ENCODE measurements around the gene CLTB. TPM values are rescaled to one million over a fixed set of nuclear protein-coding genes. Genes with fewer than 3 reads are reported as not detected.

Gene CLTB
- total and polyA plus RNA-seq, 2 donors (not counting 1 experiment from before 2014, with no cell fraction given): 29.9 to 41.7 TPM

- peaks cover 0 to 76% of the 10 kb centered on the region in 2 experiments for H3K36me3 ChIP-seq (replicated peaks in 1 of 2; ENCODE audit: control extremely low read depth in 1 of 2, control insufficient read depth in 1 of 2, extremely low read depth in 1 of 2, insufficient read depth in 2 of 2, low read length in 1 of 2)
- H4K20me1 ChIP-seq (ENCODE audit: control insufficient read depth, insufficient read depth, low read length, poor library complexity, severe bottlenecking): peaks cover 72% of the 10 kb centered on the region
- H3K9me3 Mint-ChIP-seq (ENCODE audit: insufficient read depth): no peaks in the 10 kb centered on the region
- no peak overlapping the region for H3K4me3 ChIP-seq (ENCODE audit: control extremely low read depth in 1 of 5, extremely low read depth in 1 of 5, insufficient read depth in 1 of 5, low read depth in 2 of 5, low read length in 4 of 5)
- no peaks in the 10 kb centered on the region for H3K27me3 ChIP-seq (replicated peaks in 1 of 4; ENCODE audit: control extremely low read depth in 1 of 4, control insufficient read depth in 3 of 4, insufficient read depth in 4 of 4, low read length in 3 of 4)
- TF ChIP-seq EZH2 (IDR thresholded peaks at IDR 0.05; ENCODE audit: borderline replicate concordance, insufficient read depth, low read depth, low read length, poor library complexity, severe bottlenecking): no peak
- TF ChIP-seq CTCF (IDR thresholded peaks at IDR 0.05): no peak
- DNase-seq (no peak), ATAC-seq (ENCODE audit: low read depth) (no peak)
- no peaks in the 10 kb centered on the region for H3K4me1 ChIP-seq (ENCODE audit: control insufficient read depth in 2 of 2, insufficient read depth in 2 of 2, low read length in 2 of 2)
- no peak overlapping the region for H3K27ac ChIP-seq (ENCODE audit: low read length in 2 of 2)
- peaks cover 65% of the 10 kb centered on the region for H3K79me2 ChIP-seq (ENCODE audit: control insufficient read depth, insufficient read depth, low read length)
- no peaks in the 10 kb centered on the region for H3K27me3 Mint-ChIP-seq
- no peak overlapping the region for H2AFZ ChIP-seq (ENCODE audit: insufficient read depth, low read depth, low read length, poor library complexity, severe bottlenecking)
- H3K9ac ChIP-seq (ENCODE audit: low read length): no peak overlapping the region
- no peak overlapping the region for H3K27ac Mint-ChIP-seq
- POLR2A ChIA-PET: no interaction called here
- 94% methylated on average over 4 of the region's 4 CpGs for WGBS (ENCODE audit: insufficient coverage)
- no peaks in the 10 kb centered on the region for H3K9me3 ChIP-seq (ENCODE audit: control extremely low read depth in 1 of 3, control insufficient read depth in 2 of 3, insufficient read depth in 1 of 3, low read length in 2 of 3)
- intact Hi-C loops (cut with micrococcal nuclease): no loop called here
- CTCF ChIA-PET: no interaction called here
- no peak overlapping the region for H3K4me3 Mint-ChIP-seq
- H3K4me1 Mint-ChIP-seq: peaks cover 10% of the 10 kb centered on the region
- no peak overlapping the region for H3K4me2 ChIP-seq (replicated peaks; ENCODE audit: low read depth, low read length, poor library complexity, severe bottlenecking)
Observed at GRCh38 chr5:176353533-176353932, 62.8 kb downstream of the CLTB start.

DNA sequence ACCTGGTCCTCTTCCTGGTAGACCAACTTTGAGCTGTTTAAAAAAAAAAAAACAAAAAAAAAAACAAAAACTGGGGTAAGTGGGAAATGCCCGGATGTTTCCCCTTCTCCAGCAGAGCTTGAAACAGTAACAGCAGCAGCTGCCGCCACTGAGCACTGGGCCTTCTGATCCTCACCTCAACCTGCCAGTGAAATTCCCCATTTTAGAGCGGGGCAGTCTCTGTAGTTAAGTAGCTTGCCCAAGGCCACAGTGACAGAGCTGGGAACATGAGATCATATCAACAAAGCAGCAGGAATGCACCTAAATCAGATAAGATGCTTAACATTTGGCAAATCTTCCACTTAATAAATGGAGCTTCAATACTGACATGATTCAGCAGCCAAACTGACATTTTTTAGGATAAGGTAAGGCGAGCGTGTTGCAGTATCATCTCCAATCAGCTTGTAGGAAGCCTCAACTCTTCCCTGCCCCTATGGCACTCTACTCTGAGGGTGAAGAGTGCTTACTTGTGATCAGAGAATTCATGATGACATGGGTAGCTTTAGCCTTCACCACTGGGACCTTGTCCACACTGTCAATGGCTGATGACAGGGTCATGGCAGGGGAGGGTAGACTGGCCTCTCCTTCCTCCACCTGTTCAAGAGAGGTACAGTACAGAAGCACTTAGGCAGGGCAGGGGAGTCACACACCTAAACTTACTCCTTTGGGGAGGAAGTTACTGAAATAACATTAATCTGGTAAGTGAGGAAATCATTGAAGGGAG, 64.0 kb downstream of the CLTB start:
- Histone ChIP-seq H3K4me3 (ENCODE audit: control extremely low read depth in 1 of 5, extremely low read depth in 1 of 5, insufficient read depth in 1 of 5, low read depth in 2 of 5, low read length in 4 of 5) (no peak overlapping the region), H3K4me2 (replicated peaks; ENCODE audit: low read depth, low read length, poor library complexity, severe bottlenecking) (no peak overlapping the region), H3K4me1 (ENCODE audit: control insufficient read depth in 2 of 2, insufficient read depth in 2 of 2, low read length in 2 of 2) (no peaks in the 10 kb centered on the region), H3K9ac (ENCODE audit: low read length) (no peak overlapping the region), H3K36me3 (replicated peaks in 1 of 2; ENCODE audit: control extremely low read depth in 1 of 2, control insufficient read depth in 1 of 2, extremely low read depth in 1 of 2, insufficient read depth in 2 of 2, low read length in 1 of 2) (peaks cover 0 to 85% of the 10 kb centered on the region in 2 experiments), H3K9me3 (ENCODE audit: control extremely low read depth in 1 of 3, control insufficient read depth in 2 of 3, insufficient read depth in 1 of 3, low read length in 2 of 3) (no peaks in the 10 kb centered on the region), H3K27ac (ENCODE audit: low read length in 2 of 2) (no peak overlapping the region), H3K79me2 (ENCODE audit: control insufficient read depth, insufficient read depth, low read length) (peaks cover 53% of the 10 kb centered on the region), H2AFZ (ENCODE audit: insufficient read depth, low read depth, low read length, poor library complexity, severe bottlenecking) (no peak overlapping the region), H4K20me1 (ENCODE audit: control insufficient read depth, insufficient read depth, low read length, poor library complexity, severe bottlenecking) (peaks cover 69% of the 10 kb centered on the region), H3K27me3 (replicated peaks in 1 of 4; ENCODE audit: control extremely low read depth in 1 of 4, control insufficient read depth in 3 of 4, insufficient read depth in 4 of 4, low read length in 3 of 4) (no peaks in the 10 kb centered on the region)
- TF ChIP-seq EZH2 (IDR thresholded peaks at IDR 0.05; ENCODE audit: borderline replicate concordance, insufficient read depth, low read depth, low read length, poor library complexity, severe bottlenecking) (no peak), CTCF (IDR thresholded peaks at IDR 0.05) (no peak)
- no peak overlapping the region for H3K27ac Mint-ChIP-seq
- no peak overlapping the region for H3K4me3 Mint-ChIP-seq
- no peak for DNase-seq
- intact Hi-C loops (cut with micrococcal nuclease): no loop called here
- CTCF ChIA-PET: interaction anchor here (0.5 to 0.6 kb wide), 2 partner anchors 24 to 1133 kb away, joined by 3 to 5 read pairs; no protein-coding TSS in a partner anchor
- 89% methylated on average over 3 of the region's 5 CpGs for WGBS (ENCODE audit: insufficient coverage)
- no peak for ATAC-seq (ENCODE audit: low read depth)
- POLR2A ChIA-PET: interaction anchor here (1.3 kb wide), 1 partner anchor 9 kb away, joined by 3 read pairs; no protein-coding TSS in a partner anchor
- H3K4me1 Mint-ChIP-seq: peaks cover 4% of the 10 kb centered on the region
- no peaks in the 10 kb centered on the region for H3K9me3 Mint-ChIP-seq (ENCODE audit: insufficient read depth)
- H3K27me3 Mint-ChIP-seq: no peaks in the 10 kb centered on the region

Data from B cell (primary cell).